SJSA1 (cell line): Measurements from ENCODE around the gene SLK. TPM values are rescaled to one million over a fixed set of nuclear protein-coding genes. Genes with fewer than 3 reads are reported as not detected.

Source experiments
- DNase-seq, 2 experiments: peaks; one replicate each; pipeline ENCODE4 v3.0.0-alpha.2; 2015 to 2020; ENCODE audit warnings: low spot score in 2 of 2, low read depth in 1 of 2
- H3K27ac ChIP-seq: fragments of 250-450 bp; sonication (Bioruptor Pico); 2 replicates; pipeline ENCODE4 v1.5.1; 2020; ENCODE audit warnings: mild to moderate bottlenecking, moderate library complexity
- H3K27me3 ChIP-seq: fragments of 250-450 bp; sonication (Bioruptor Pico); replicated peaks from 2 replicates; pipeline ENCODE4 v1.5.1; 2020; ENCODE audit warnings: mild to moderate bottlenecking, moderate library complexity
- H3K36me3 ChIP-seq: fragments of 250-450 bp; sonication (Bioruptor Pico); 2 replicates; pipeline ENCODE4 v1.5.1; 2020; ENCODE audit warnings: mild to moderate bottlenecking
- H3K4me1 ChIP-seq: fragments of 250-450 bp; sonication (Bioruptor Pico); replicated peaks from 2 replicates; pipeline ENCODE4 v1.6.1; 2021; ENCODE audit warnings: mild to moderate bottlenecking
- H3K4me3 ChIP-seq: fragments of 250-450 bp; sonication (Bioruptor Pico); 2 replicates; pipeline ENCODE4 v1.5.1; 2020; ENCODE audit warnings: mild to moderate bottlenecking
- H3K9me3 ChIP-seq: fragments of 250-450 bp; sonication (Bioruptor Pico); replicated peaks from 2 replicates; pipeline ENCODE4 v1.5.1; 2020; ENCODE audit warnings: mild to moderate bottlenecking
- total RNA-seq: library from RNA; depleted of rRNA; stranded (reverse); fragments of >200 nt; shearing (Covaris generic); gene quantifications from 2 replicates; pipeline ENCODE4 v1.2.3, GENCODE V29; 2014; rRNA removed

SLK gene
- 35.5 and 47.6 TPM in 2 replicates for total RNA-seq

DNA sequence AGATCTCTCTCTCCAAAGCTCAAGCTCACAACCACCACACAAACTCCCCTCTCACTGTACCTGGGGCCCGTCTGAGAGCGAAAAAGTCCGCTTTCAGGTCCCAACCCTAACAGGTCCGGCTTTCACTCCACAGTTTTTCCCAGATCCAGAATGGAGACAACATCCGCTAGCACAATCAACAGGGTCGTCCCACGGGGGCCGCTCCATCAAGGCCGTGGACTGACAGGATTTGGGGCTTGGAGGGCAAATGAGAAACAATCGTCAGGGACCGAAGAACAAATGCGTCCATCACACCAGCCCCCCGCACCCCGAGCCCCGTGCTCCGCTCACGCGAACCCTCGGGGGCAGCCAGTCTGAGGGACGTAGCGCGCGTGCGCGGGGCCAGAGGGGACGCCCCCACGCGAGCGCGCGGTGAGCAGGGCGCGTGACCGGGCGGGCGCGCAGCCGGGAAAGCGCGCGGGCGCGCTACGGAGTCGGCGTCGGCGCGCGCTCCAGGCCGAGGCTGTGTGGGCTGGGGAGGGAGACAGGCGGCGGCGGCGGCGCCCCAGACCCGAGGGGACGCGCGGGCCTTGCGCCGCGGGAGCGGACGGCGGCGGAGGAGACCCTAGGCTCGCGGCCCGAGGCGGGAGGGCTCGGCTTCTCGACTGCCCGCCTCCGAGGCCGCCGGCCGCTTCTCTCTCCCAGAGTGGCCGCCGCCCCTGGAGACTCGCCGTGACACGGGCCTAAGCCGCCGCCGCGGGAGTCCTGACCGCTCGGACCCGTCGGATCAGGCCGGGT, at the start of gene SLK:
Gene SLK (plus strand): TSS at position 470 of the 777 bp plus-strand sequence. CDS start 606 bp downstream, outside the sequence.
- H3K9me3 ChIP-seq: peaks cover 3% of the 10 kb centered on the region; the same call in 1 of the 2 replicates
- no peaks in the 10 kb centered on the region for H3K27me3 ChIP-seq
- peak within 1 kb of the TSS; percentile 100 for H3K4me3 ChIP-seq
- peak; percentile 80 to 87 for DNase-seq
- peaks cover 21% of the 10 kb centered on the region for H3K4me1 ChIP-seq
- H3K27ac ChIP-seq: peak within 1 kb of the TSS; percentile 88
- peaks cover 14% of the 10 kb centered on the region for H3K36me3 ChIP-seq

- Histone ChIP-seq H3K36me3 (peaks cover 7% of the 10 kb centered on the region; the same call in 1 of the 2 replicates), H3K9me3 (no peaks in the 10 kb centered on the region), H3K27me3 (no peaks in the 10 kb centered on the region), H3K27ac (peak overlapping the region; percentile 84), H3K4me3 (peak overlapping the region; percentile 62), H3K4me1 (peaks cover 23% of the 10 kb centered on the region)
- DNase-seq: peak in 1 of 2 experiments; percentile 59
Measured at GRCh38 chr10:103917302-103918052, 49.5 kb upstream of the SLK start.

DNA sequence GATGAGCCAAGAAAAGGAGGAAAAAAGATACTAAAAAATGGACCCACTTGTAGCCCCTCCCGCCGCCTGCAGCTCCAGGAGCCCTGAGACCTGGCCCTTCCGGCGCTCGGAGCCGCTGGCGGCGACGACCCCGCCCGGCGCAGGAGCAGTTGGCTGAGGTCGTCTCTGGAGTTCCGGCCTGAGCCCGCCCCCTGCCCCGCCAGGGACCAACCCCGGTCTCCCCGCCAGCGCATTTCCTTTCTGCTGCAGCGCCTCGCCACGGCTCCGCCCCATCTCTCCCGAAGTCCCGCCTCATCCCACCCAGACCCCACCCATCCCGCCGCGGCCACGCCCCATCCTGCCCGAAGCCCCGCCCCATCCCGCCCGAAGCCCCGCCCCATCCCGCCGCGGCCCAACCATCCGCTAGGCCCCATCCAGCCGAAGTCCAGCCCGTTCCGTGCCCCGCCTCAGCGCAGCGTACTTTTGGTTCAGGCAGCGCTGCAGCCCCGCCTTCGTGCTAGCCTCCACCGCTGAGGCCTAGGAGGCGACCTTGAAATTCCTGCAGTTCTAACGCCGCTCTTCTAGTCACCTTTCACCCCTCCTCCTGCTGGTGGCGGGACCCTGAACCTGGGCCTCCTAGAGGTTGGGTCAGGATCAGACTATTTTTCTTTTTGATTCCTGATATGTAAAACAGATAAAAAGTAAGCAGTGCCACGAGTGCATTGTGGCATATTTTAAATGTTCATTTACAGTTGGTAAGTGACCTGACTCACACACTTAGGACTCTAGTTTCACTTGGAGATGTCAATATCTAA, 48.7 kb upstream of the SLK start, which contains the start of gene STN1:
Gene STN1 (minus strand): TSS at position 132 of the 794 bp plus-strand sequence. CDS start 590 bp downstream, outside the sequence.
- peak; percentile 86 to 99 for DNase-seq

DNA sequence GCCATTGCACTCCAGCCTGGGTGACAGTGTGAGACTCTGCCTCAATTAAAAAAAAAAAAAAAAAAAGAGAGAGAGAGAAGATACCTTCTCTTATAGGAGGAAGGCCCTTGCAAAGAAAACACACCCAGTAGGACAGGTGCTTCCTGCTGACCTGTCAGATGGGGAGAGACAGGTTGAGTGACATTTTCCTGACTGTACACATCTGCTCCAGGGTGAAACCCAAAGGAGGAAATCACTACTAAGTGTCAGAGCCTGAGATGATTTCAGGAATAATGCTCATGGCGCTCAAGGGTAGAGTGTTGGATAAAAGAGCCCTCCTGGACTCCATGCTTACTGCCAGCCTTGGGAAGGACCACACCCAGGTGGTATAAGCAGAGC, 47.3 kb upstream of the SLK start:
- DNase-seq: no peak
- no peaks in the 10 kb centered on the region for H3K9me3 ChIP-seq
- H3K4me1 ChIP-seq: peaks cover 23% of the 10 kb centered on the region

More for the DNA sequence above, 48.7 kb upstream of the SLK start, which contains the start of gene STN1:
- Histone ChIP-seq H3K4me3 (peak within 1 kb of the TSS; percentile 62), H3K27ac (peak within 1 kb of the TSS; percentile 84), H3K27me3 (no peaks in the 10 kb centered on the region), H3K36me3 (peaks cover 7% of the 10 kb centered on the region; the same call in 1 of the 2 replicates), H3K4me1 (peaks cover 23% of the 10 kb centered on the region), H3K9me3 (no peaks in the 10 kb centered on the region)

DNA sequence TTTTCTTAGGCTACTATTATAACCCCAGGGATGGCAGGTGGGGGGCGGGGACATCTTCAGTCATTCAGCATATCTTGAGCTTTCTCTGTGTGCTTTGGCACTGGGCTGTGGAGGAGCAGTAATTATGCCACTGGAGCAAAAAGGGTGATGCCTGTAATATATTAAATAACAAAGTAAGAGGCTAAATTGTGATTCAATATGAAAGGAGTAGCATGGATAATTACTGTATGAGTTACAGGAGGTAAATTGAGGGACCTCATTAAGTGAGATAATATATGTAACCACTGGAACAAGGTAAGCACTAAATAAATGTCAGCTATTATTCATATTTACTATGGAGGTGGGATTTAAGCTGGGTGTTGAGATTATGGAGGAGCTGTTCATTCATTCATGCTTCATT, 45.7 kb upstream of the SLK start:
- Histone ChIP-seq H3K27me3 (no peaks in the 10 kb centered on the region), H3K4me1 (peaks cover 17% of the 10 kb centered on the region), H3K9me3 (no peaks in the 10 kb centered on the region), H3K27ac (no peak overlapping the region), H3K36me3 (no peaks in the 10 kb centered on the region), H3K4me3 (no peak overlapping the region)
- DNase-seq: no peak

More for the DNA sequence above, 47.3 kb upstream of the SLK start:
- H3K27me3 ChIP-seq: no peaks in the 10 kb centered on the region
- H3K36me3 ChIP-seq: peaks cover 7% of the 10 kb centered on the region; the same call in 1 of the 2 replicates
- no peak overlapping the region for H3K27ac ChIP-seq
- no peak overlapping the region for H3K4me3 ChIP-seq

DNA sequence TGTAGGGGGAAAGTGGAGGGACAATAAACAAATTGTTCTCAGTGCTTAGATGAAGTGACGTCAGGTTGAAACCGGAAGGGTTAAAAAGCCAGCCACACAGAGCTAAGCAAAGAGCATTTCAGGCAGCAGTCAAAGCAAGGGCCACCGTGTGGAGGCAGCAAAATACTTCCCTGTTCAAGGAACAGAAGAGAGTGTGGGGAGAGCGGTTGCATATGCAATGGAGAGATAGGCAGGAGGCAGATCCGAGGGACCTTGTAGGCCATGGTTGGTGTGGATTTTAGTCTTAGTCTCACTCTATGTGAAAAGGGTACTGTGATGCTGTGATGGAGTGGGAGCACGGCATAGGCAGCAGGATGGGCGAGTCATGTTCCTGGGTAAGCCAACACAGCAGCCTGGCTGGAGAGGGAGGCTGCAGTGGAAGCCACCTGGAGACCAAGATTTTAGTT, 45.2 kb upstream of the SLK start:
- H3K9me3 ChIP-seq: no peaks in the 10 kb centered on the region
- no peak overlapping the region for H3K27ac ChIP-seq
- H3K36me3 ChIP-seq: no peaks in the 10 kb centered on the region
- no peaks in the 10 kb centered on the region for H3K27me3 ChIP-seq
- H3K4me3 ChIP-seq: no peak overlapping the region
- DNase-seq: no peak
- peaks cover 13% of the 10 kb centered on the region for H3K4me1 ChIP-seq

GRCh38 chr10:103922659-103923058, 44.3 kb upstream of the SLK start:
- Histone ChIP-seq H3K27me3 (no peaks in the 10 kb centered on the region), H3K4me1 (peaks cover 7% of the 10 kb centered on the region), H3K27ac (no peak overlapping the region), H3K9me3 (no peaks in the 10 kb centered on the region), H3K36me3 (no peaks in the 10 kb centered on the region), H3K4me3 (no peak overlapping the region)
- DNase-seq: no peak

DNA sequence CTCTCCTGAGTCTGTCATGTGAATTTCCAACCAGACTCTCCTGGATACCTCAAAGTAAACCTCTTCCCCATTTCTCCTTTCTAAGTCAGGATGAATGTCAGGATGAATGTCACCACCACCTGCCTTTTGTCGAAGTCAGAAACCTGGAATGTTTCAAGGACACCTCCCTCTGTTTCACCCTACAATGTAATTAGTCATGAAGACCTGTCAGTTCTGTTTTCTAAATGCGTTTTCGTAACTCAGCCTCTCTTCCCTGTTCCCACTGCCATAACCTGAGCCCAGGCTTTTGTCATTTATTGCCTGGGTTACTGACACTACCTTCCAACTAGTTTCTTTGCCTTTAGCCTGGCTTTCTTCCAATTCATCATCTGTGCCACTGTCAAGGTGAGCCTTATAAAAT, 43.4 kb upstream of the SLK start:
- Histone ChIP-seq H3K4me3 (no peak overlapping the region), H3K4me1 (peaks cover 5% of the 10 kb centered on the region), H3K36me3 (no peaks in the 10 kb centered on the region), H3K27me3 (no peaks in the 10 kb centered on the region), H3K27ac (no peak overlapping the region), H3K9me3 (no peaks in the 10 kb centered on the region)
- no peak for DNase-seq

DNA sequence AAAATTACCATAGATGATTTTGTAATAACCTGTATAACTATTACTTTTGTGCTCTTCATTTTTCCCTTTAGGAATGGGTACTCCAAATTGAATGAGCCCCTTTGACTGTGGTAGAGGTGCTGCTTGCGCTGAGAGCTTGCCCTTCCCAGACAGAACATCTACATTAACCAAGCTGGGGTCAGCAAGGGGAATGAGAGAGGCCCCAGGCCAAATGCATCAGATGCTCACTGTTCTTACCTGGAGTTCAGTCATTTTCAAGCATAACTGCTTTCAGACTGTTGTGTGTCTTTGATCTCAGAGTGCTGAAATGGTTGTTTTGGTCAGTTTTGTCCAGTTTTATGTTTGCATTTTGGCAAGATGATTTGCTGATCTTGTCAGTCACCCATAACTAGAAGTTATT, 41.3 kb upstream of the SLK start:
- Histone ChIP-seq H3K4me3 (no peak overlapping the region), H3K27ac (no peak overlapping the region), H3K9me3 (no peaks in the 10 kb centered on the region), H3K4me1 (no peaks in the 10 kb centered on the region), H3K36me3 (no peaks in the 10 kb centered on the region), H3K27me3 (no peaks in the 10 kb centered on the region)
- DNase-seq: no peak

DNA sequence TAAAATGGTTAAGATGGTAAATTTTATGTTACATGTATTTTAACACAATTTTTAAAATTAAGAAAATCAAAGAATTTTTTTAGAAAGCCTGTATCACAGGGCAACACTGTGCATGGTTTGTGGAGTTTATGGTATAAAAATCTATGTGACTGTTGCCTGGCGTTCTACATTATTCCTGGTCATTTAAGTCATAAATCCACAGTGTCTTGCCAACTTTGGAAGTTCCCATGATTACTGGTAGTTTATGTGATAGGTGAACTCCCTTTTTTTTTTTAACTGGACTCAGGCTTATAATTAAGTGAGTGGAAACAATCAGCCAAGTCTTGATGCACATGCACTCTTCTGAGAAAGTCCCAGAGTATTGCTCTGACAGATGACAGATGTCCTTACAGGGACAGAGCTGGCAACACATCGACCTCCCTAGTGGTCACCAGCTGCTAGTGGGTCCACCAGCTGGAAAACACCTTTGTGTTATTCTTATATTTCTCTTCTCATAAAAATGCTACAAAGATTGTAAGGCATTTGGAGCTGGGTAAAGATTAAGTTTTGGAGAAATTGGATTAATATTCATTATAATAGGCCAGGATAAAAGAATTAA, 40.1 kb upstream of the SLK start:
- H3K27me3 ChIP-seq: no peaks in the 10 kb centered on the region
- H3K4me3 ChIP-seq: no peak overlapping the region
- H3K36me3 ChIP-seq: no peaks in the 10 kb centered on the region
- no peaks in the 10 kb centered on the region for H3K4me1 ChIP-seq
- DNase-seq: no peak
- H3K27ac ChIP-seq: no peak overlapping the region
- no peaks in the 10 kb centered on the region for H3K9me3 ChIP-seq

DNA sequence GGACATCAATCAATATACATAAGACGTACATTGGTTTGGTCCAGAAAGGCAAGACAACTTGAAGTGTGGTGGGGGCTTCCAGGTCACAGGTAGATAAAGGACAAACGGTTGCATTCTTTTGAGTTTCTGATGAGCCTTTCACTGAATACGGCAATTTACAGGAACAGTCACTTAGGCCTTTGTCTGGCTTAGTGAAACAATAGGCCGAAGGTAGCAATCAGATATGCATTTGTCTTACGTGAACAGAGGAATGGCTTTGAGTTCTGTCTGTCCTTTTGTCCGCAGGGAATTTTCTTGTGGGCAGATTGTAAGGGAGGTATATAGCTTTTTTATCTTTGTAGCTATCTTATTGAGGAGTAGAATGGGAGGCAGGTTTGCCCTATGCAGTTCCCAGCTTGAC, 38.2 kb upstream of the SLK start:
- H3K27me3 ChIP-seq: no peaks in the 10 kb centered on the region
- H3K4me1 ChIP-seq: no peaks in the 10 kb centered on the region
- no peak overlapping the region for H3K4me3 ChIP-seq
- no peak for DNase-seq
- no peaks in the 10 kb centered on the region for H3K36me3 ChIP-seq
- no peak overlapping the region for H3K27ac ChIP-seq
- H3K9me3 ChIP-seq: no peaks in the 10 kb centered on the region

GRCh38 chr10:103929381-103929921, 37.5 kb upstream of the SLK start:
- no peaks in the 10 kb centered on the region for H3K4me1 ChIP-seq
- no peak overlapping the region for H3K27ac ChIP-seq
- H3K9me3 ChIP-seq: no peaks in the 10 kb centered on the region
- H3K4me3 ChIP-seq: no peak overlapping the region
- no peaks in the 10 kb centered on the region for H3K27me3 ChIP-seq
- H3K36me3 ChIP-seq: no peaks in the 10 kb centered on the region
- DNase-seq: no peak

DNA sequence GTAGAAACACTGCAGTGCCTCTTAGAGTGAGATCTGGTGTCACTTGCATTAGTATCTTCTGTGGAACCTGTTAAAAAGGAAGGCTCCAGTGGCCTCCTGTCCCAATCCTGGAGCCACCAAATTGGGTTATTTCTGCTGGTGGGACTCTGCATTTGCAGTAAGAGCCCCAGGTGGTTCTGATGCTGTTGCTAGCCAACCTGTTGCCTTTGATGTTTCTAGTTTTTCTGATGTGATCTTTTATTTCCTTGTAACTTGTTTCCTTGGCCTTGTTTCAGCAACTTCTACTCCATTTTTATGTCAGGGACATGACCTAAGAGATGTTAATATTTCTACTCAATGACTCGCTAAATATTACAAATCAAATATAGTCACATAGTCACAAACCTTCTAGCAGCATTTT, 36.5 kb upstream of the SLK start:
- Histone ChIP-seq H3K4me3 (no peak overlapping the region), H3K4me1 (no peaks in the 10 kb centered on the region), H3K27me3 (no peaks in the 10 kb centered on the region), H3K27ac (no peak overlapping the region), H3K36me3 (no peaks in the 10 kb centered on the region), H3K9me3 (no peaks in the 10 kb centered on the region)
- DNase-seq: no peak
